Fibroblast of skin of abdomen (primary cell): ENCODE results near the gene ASGR1.
A peak's percentile ranks its signal among the peaks of the same experiment; 100 is the strongest.
"Not testable (repeated sequence)": the region's sequence is repeated elsewhere in the genome, so short reads cannot be mapped to it uniquely, and the experiment has no call there.

Experiments
- DNase-seq: peaks from one replicate; pipeline ENCODE4 v3.0.0-alpha.2; 2013

The ASGR1 gene

DNA sequence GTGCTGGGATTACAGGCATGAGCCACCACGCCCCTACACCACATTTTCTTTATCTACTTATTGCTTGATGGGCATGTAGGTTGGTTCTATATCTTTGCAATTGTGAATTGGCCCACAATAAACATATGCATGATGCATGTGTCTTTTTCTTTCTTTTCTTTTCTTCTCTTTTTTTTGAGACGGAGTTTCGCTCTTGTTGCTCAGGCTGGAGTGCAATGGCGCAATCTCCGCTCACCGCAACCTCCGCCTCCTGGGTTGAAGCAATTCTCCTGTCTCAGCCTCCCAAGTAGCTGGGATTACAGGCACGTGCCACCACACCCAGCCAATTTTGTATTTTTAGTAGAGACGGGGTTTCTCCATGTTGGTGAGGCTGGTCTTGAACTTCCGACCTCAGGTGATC, 20.7 kb downstream of the ASGR1 start:
- DNase-seq: not testable (repeated sequence)

DNA sequence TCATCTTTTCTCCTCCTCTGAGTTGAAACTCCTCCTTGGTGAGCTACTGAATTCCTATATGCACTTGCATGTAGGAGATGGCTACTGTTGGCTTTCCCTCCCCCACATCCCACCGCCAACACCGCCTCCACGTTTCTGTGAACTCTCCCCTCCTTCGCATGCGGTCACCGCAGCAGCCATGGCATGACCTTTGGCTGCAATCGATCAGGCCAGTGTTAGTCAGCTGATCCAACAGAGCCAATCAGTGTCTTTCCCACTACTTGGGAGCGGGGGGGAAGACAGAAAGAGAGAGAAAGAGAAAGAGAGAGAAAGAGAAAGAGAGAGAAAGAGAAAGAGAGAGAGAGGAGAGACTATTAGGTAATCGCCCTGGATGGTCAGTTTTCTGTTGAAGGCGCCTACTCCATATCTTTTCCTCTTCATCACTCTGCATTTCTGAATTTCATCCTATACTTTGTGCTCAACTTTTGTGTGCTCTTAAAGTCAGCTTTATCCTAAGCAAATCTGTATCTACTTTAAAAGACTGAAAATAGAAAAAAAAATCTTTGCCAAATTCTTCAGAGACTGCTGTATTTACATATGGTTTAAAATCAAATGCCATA, 22.7 kb downstream of the ASGR1 start:
- no peak for DNase-seq

DNA sequence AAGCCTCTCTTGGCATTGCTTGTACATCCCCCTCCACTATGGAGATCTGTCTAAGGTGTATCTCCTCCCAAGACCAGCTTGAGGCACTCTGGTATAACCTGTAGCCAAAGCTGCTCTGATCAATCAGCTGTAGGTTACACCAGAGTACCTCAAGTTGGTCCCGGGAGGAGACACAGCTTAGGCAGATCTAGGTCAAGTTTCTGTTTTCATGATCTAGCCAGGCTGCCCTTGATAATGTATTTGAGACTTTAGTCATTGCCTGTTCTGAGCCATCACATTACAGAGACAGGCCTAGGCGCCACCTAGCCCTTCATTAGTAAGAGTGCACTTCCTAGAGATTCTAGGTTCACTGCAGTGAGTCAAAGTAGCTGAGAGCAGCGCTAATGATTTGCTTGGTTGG, 31.4 kb downstream of the ASGR1 start:
- no peak for DNase-seq

DNA sequence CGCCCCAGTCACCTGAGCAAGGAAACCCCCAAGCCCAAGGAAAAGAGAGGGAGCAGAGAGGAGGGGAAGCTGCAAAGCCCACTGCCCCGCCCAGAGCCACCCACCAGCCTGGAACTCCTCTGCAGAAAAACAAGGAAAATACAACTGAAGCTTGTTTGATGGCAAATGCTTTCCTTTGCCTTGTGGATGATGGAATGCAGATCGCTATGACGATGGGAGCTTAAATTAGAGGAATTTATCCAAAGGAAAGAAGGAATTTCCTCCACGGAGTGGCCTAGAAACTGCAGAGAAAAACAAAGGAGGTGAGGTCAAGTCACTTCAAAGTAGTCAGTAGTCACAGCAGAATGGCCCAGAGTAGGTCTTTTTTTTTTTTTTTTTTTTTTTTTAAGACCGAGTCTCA, 33.1 kb downstream of the ASGR1 start:
- DNase-seq: no peak

DNA sequence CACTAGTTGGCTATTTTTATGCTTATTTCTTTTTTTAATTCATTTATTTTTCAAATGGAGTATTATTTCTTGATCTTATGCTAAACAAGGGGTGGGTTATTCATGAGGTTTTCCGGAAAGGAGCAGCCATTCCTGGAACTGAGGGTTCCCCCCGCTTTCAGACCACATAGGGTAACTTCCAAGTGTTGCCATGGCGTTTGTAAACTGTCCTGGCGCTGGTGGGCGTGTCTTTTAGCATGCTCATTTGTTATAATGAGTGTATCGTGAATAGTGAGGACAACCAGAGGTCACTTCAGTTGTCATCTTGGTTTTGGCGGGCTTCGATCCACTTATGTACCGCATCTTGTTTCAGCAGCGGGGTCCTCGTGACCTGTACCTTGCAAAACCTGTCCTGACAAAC, 35.0 kb downstream of the ASGR1 start:
- no peak for DNase-seq

DNA sequence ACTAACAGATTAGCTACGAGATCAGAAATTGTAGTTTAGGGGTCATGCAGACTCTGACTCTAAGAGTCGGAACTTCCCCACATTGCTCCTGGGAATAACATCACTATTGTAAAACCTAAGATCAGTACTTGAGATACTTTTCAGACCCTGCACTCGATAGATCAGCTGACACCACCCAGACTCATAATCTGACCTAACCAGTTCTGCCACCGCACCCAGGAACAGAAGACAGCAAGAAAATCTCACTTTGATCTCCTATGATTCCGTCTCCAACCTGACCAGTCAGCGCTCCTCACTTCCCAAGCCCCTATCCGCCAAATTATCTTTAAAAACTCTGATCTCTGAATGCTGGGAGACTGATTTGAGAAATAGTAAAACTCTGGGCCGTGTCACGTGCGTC, 37.3 kb downstream of the ASGR1 start:
- DNase-seq: no peak

DNA sequence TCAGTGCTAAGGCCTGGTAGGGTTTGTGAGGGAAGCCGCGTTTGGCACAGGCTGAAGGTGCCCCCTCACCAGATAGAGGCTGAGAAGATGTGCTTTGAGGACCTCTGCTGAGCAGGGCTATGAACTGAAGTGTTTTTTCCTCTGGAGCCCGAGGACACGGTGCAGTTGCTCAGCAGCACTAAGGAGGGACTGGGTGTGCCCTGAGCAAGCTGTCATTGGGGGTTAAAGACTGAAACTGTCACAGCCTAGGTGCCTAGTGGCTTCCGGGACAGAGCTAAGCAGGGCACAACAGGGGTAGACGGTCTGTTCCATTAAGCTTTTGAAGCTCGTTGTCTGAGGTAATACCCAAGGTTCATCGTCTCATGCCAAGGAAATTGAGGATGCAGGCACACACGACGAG, 39.8 kb downstream of the ASGR1 start:
- no peak for DNase-seq

DNA sequence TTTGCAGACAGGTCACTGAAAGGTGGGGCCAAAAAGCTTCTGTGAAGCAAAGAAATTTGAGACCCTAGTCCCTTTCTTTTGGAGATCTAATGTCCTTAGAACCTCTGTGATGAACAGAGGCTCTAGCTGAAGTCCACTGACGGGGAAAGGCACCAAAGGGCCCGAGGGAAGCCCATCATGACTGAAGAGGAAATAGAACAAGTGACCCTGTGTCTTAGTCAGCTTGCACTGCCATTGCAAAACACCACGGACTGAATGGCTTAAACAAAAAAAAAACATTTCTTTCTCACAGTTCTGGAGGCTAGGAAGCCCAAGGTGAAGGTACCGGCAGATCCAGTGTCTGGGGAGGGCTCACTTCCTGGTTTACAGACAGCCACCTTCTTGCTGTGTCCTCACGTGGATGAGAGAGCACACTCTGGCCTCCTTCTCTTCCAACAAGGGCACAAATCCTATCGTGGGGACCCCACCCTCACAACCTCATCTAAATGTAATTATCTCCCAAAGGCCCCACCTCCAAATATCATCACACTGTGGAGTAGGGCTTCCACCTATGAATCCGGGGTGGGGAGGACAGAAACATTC, 40.3 kb downstream of the ASGR1 start:
- DNase-seq: no peak

DNA sequence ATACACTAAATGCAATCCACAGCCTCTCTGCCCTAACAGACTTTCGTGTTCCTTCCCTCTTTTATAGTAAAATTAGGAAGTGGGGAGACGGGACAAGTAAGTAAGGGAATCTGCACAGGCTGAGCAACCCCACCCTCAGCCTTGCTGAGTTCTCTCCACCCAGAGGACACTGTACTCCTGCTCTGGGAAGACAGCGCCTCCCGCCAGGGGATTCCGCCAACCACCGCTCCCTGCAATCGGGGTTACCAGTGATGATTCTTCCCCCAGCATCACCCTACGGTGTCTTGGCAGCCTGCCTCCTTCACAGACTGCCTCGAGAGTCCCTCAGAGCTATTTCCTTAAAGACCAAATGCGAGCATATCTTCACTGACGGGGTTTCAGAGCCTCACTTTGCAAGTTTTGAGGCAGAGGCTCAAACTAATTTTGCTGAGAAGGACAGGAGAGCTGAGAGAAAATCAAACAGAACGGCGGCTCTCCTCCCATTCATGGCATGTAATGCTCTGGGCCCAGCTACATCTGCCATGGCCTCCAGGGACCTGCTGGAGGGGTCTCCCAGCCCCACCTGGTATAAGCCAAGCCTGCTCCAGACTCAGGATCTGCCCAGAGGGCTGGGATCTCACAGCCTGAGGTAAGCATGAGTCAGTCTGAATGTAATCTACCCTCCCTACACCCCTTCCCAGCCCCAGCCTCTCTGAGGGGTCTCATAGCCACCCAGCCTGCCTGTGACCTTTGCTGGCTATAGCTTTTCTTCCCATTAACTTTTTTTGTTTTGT, 41.8 kb downstream of the ASGR1 start:
- no peak for DNase-seq

DNA sequence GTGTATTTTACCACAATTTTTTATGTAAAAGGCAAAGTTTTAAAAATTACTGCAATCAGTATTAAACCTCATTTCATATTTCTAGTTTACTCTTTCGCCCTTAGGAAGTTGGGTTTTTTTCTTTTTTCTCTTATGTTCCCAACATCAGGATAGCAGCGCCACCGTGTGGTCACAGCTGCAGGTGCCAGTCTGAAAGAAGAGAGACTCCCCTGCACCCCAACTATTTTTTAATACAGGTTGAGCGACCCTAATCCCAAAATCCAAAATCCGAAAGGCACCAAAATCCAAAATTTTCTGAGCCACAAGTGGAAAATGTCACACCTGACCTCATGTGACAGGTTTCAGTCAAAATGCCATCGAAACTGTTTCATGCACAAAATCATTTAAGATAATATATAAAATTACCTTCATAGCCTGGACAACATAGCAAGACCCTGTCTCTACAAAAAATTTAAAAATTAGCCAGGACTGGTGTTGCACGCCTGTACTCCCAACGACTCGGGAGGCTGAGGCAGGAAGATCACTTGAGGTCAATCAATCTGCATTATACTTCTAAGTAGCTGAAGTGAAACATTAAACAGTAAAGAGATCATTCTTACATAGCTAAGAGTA, 42.8 kb downstream of the ASGR1 start:
- DNase-seq: peak; percentile 56

DNA sequence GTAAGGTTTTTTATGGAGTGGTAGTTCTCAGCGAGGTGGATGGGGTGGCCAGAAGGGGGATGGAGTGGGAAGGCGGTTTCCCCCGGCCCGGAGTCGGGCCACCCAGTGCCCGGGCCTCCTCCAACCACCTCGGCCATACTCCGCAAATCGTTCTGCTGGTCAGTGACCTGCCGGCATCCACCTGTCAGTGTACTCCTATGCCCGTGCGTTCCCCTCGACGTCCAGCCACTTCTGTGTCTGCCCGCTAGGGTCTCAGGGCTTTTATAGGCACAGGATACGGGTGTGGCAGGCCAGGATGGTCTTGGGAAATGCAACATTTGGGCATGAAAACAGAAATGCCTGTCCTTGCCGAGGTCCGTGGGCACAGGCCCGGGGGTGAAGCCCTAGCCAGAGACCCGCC, 45.3 kb downstream of the ASGR1 start:
- no peak for DNase-seq

DNA sequence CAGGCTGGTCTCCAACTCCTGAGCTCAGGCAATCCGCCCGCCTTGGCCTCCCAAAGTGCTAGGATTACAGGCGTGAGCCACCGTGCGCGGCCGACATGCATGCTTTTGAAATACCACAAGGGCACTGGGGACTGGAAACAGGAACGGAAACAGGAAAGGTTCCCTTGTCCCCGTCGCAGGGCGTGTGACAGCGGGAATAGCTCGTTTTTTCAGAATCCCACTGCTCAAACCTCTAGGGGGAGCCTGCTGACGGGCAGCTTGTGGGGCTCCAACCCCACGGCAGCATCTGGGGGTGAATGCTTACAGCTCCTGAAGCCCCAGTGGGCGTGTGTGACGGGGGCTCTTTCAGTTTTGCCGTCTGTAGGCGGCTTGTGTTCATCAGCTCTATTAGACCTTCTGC, 45.7 kb downstream of the ASGR1 start:
- no peak for DNase-seq

DNA sequence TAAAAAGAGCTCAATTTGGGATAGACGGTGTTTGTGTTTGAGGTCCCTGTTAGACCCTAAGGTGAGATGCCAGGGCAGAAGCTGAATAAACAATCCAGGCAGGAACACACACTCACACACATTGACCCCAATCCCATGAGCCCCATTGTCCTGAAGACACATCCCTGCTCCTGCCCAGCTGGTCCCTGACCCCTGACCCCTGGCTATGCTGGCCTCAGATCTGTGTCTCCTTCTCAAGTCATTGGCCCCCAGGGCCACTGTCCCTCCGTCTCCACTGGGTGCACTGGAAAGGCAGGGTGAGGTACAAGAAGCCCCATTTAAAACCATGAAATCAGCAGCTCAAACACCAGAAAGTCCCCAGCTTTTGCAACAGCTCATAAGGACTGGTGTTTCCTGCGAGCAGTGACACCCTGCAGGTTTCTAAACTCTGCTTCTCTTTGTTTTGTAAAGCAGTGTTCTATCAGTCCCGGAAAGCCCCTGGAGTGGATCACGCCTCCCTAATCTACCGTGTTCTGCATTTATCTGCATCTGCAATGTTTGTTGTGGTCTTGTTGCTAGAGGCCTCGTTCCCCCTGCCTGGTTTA, 46.6 kb downstream of the ASGR1 start:
- no peak for DNase-seq

DNA sequence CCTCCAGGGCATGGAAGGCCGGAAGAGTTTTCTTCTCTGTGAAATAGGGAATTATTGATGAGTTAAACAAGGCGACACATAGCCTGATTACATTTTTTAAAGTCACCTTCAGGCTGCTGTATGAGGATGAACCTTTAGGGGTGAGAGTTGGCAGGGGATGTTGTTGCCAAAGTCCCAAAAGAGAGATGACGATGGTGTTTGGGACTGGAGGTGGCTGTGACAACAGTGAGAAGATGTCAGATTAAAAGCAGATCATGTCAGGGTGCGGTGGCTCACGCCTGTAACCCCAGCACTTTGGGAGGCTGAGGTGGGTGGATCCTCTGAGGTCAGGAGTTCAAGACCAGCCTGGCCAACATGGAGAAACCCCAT, 47.8 kb downstream of the ASGR1 start:
- no peak for DNase-seq

DNA sequence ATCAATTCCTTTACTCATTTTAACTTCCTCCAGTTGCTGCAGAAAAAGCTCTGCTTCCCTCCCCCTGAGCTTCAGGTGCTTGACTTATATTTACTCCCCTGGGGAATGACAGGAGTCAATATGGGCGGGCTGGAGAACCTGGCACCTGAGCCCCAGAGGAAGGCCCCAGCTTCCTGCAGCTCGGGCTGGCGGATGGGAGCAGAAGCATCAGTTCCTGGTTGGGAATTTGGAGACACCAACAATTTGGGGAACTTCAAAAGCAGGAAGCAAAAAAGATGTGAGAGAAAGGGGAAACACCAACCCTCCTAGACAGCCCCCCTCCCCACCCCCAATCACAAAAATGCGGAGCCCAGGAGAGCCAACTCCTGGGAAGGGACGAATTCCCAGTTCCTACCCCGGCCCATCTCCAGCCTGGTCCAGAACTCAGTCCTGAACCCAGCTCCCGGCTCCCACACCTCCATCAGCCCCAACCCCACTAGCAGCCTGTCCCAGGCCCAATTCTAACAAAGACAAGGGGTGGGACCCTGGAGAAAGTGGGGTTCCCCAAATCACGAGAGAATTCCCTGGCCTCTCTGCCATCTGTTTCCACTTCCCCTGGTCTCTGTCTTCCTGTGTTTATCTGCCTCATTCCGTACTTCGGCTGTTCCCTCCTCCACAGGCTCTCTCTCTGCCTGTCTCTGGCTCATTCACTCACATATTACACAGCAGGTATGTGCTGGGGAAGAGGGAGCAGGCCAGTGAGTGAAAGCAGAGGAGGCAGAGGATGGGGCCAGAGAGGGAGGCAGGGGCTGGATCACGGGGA, 48.3 kb downstream of the ASGR1 start:
- no peak for DNase-seq

DNA sequence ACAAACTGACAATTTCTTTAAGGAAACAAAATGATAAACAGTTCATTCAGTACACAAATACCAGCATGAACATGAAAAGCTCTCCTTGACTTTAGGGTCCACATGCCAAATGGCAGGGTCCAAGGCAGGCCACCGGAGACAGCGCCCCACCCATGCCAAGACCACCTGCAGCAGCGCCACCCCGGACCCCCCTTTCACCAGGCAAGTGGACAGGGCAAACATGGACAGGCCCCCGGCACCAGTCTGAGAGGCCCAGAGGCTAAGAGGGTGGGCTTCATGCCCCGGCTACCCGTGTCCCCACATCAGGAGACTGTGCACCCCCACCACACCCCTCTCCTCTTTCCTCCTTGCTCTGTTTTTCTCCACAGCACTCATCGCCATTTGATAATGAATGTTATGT, 49.9 kb downstream of the ASGR1 start:
- no peak for DNase-seq

DNA sequence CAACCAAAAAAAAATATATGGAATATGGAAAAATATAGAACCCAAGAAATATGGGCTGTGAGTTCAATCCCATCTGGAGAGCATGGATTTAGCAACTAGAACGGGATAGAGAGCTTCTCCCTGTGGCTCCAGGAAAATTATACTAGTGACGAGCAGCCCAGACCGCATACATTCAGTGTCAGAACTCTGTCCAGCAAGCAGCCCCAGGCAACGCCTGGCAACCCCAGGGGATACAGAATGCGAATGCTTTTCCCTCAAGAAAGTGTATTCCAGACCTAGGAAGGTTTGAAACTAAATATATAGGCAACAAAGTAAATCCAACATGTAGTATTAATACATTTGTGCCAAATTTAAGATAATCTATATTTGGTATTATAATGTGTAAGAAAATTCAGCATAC, 51.0 kb downstream of the ASGR1 start:
- DNase-seq: no peak

DNA sequence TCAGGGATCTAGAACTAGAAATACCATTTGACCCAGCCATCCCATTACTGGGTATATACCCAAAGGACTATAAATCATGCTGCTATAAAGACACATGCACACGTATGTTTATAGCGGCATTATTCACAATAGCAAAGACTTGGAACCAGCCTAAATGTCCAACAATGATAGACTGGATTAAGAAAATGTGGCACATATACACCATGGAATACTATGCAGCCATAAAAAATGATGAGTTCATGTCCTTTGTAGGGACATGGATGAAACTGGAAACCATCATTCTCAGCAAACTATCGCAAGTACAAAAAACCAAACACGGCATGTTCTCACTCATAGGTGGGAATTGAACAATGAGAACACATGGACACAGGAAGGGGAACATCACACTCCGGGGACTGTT, 51.7 kb downstream of the ASGR1 start:
- DNase-seq: not testable (repeated sequence)

DNA sequence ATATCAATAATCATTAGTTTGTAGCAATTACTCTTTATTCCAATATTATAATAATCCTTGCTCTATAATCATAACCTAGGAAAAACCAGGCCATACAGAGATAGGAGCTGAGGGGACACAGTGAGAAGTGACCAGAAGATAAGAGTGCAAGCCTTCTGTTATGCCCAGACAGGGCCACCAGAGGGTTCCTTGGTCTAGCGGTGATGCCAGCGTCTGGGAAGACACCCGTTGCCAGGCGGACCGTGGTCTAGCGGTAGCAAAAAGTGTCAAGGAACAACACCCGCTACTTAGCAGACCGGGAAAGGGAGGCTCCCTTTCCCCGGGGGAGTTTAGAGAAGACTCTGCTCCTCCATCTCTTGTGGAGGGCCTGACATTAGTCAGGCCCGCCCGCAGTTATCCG, 52.8 kb downstream of the ASGR1 start:
- DNase-seq: not testable (repeated sequence)

DNA sequence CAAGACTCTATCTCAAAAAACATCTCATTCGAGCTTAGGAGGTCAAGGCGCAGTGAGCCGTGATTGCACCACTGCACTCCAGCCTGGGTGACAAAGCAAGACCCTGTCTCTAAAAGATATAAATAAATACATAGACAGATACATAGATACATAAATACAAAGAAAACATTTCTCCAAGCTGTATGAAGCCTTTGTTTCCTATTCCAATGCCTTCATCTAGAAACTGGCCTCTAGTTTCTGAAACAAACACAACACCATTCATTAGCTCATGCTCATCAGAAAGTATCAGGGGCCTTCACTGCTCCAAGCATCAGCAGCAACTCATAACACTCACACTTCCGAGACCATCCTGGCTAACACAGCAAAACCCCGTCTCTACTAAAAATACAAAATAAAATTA, 54.2 kb downstream of the ASGR1 start:
- no peak for DNase-seq

DNA sequence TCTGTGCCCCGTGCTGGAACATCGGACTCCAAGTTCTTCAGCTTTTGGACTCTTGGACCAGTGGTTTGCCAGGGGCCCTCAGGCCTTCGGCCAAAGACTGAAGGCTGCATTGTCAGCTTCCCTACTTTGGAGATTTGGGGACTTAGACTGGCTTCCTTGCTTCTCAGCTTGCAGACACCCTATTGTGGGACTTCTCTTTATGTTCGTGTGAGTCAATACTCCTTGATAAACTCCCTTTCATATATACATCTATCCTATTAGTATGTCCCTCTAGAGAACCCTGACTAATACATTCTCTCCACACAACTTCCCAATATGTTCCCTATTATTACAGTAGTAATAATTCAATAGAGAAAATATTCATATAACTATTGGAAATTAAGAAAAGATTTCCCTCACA, 55.3 kb downstream of the ASGR1 start:
- DNase-seq: no peak
